ENCODE data around the gene BTBD9.

DNA sequence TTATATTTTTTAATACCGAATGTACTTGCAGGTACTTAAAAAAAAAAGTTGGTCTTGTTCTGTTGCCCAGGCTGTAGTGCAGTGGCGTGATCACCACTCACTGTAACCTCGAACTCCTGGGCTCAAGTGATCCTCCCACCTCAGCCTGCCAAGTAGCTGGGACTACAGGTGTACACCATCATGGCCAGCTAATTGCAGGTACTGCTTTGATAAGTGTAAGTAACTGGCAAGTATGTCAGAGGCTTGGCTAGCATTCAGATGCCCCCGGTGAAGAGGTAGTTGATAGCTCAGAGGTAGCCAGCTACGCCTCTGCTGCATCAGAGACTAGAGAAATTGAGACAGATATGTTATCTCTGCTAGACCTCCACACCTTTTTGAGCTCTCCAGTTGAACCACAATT lies 40.5 kb downstream of the BTBD9 start:
- TF ChIP-seq, protein P1, sequence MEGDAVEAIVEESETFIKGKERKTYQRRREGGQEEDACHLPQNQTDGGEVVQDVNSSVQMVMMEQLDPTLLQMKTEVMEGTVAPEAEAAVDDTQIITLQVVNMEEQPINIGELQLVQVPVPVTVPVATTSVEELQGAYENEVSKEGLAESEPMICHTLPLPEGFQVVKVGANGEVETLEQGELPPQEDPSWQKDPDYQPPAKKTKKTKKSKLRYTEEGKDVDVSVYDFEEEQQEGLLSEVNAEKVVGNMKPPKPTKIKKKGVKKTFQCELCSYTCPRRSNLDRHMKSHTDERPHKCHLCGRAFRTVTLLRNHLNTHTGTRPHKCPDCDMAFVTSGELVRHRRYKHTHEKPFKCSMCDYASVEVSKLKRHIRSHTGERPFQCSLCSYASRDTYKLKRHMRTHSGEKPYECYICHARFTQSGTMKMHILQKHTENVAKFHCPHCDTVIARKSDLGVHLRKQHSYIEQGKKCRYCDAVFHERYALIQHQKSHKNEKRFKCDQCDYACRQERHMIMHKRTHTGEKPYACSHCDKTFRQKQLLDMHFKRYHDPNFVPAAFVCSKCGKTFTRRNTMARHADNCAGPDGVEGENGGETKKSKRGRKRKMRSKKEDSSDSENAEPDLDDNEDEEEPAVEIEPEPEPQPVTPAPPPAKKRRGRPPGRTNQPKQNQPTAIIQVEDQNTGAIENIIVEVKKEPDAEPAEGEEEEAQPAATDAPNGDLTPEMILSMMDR (IDR thresholded peaks at IDR 0.05; ENCODE audit: extremely low read depth in 1 of 2, insufficient read depth in 1 of 2, low read depth in 1 of 2, low read length in 2 of 2): no peak
- TF ChIP-seq POLR2AphosphoS5 (IDR thresholded peaks at IDR 0.05; ENCODE audit: insufficient read depth, low read depth, low read length) (no peak), MAX (IDR thresholded peaks at IDR 0.05; ENCODE audit: insufficient read depth, insufficient read length) (no peak), POLR2A (IDR thresholded peaks at IDR 0.05; ENCODE audit: low read depth, low read length) (no peak), EZH2 (IDR thresholded peaks at IDR 0.05; ENCODE audit: borderline replicate concordance, low read depth, low read length, severe bottlenecking) (no peak), JUN (IDR thresholded peaks at IDR 0.05; ENCODE audit: borderline replicate concordance, insufficient read depth, insufficient read length, low read depth) (no peak), FOS (IDR thresholded peaks at IDR 0.05; ENCODE audit: borderline replicate concordance, insufficient read depth, low read length) (no peak)

Data from endothelial cell of umbilical vein (primary cell).